A549 (cell line): ENCODE measurements around the gene USP30.

Experiments used
- CEBPB ChIP-seq, 2 experiments: fragments of >200 bp in 1 of 2; sonication (Bioruptor Twin) in 1 of 2; formaldehyde crosslinking in 1 of 2; IDR thresholded peaks; 2 replicates each; pipeline ENCODE4 v1.6.1; 2012 to 2016
- CHD4 ChIP-seq: fragments of 200-600 bp; sonication (generic); IDR thresholded peaks from 2 replicates; pipeline ENCODE4 v1.6.1; 2016; ENCODE audit warnings: antibody characterized with exemption, mild to moderate bottlenecking, borderline replicate concordance
- CTCF ChIP-seq: fragments of >200 bp; sonication (Bioruptor Twin); formaldehyde crosslinking; IDR thresholded peaks from 3 replicates; pipeline ENCODE4 v1.5.1; 2016
- ELK1 ChIP-seq: fragments of 150-350 bp; IDR thresholded peaks from 2 replicates; pipeline ENCODE4 v1.6.1; 2014; ENCODE audit warnings: low read depth, mild to moderate bottlenecking, low read length
- JUNB ChIP-seq: fragments of >200 bp; sonication (Bioruptor Twin); formaldehyde crosslinking; IDR thresholded peaks from 2 replicates; pipeline ENCODE4 v1.6.1; 2016
- KDM5A ChIP-seq: fragments of 200-600 bp; sonication (generic); IDR thresholded peaks from 2 replicates; pipeline ENCODE4 v1.6.1; 2016; ENCODE audit warnings: antibody characterized with exemption, mild to moderate bottlenecking
- MAX ChIP-seq: IDR thresholded peaks from 2 replicates; pipeline ENCODE4 v1.6.1; 2012
- POLR2A ChIP-seq: IDR thresholded peaks from 2 replicates; pipeline ENCODE4 v1.6.1; 2012; ENCODE audit warnings: mild to moderate bottlenecking, low read length
- SMC3 ChIP-seq: fragments of >200 bp; sonication (Bioruptor Twin); formaldehyde crosslinking; IDR thresholded peaks from 3 replicates; pipeline ENCODE4 v1.6.1; 2018; ENCODE audit warnings: inconsistent platforms

- no peak for TF ChIP-seq CEBPB (IDR thresholded peaks at IDR 0.05)
- no peak for TF ChIP-seq ELK1
- no peak for TF ChIP-seq POLR2A
- TF ChIP-seq CTCF = no peak
- TF ChIP-seq JUNB = no peak
- TF ChIP-seq MAX = no peak
- TF ChIP-seq SMC3 = no peak
- TF ChIP-seq KDM5A = no peak
- no peak for TF ChIP-seq CHD4
Observed at GRCh38 chr12:109064143-109064542, 11.8 kb downstream of the USP30 start.
